NCI-H1417 (cell line): Measurements from ENCODE around the gene HDGF.

Experiments
- DNase-seq, 3 experiments: peaks; one replicate each; lab custom pipeline; 2025; lab: John Stamatoyannopoulos, UW

Gene HDGF

GRCh38 chr1:156751451-156751756 lies at the start of gene HDGF:
HDGF (minus strand) TSS chr1:156751675; CDS start chr1:156751429, 246 bp downstream.
- DNase-seq, result no peak

- DNase-seq, result peak; percentile 19 to 74 (median 72)
These were observed 45.9 kb upstream of the HDGF start for GRCh38 chr1:156797212-156797871.

DNA sequence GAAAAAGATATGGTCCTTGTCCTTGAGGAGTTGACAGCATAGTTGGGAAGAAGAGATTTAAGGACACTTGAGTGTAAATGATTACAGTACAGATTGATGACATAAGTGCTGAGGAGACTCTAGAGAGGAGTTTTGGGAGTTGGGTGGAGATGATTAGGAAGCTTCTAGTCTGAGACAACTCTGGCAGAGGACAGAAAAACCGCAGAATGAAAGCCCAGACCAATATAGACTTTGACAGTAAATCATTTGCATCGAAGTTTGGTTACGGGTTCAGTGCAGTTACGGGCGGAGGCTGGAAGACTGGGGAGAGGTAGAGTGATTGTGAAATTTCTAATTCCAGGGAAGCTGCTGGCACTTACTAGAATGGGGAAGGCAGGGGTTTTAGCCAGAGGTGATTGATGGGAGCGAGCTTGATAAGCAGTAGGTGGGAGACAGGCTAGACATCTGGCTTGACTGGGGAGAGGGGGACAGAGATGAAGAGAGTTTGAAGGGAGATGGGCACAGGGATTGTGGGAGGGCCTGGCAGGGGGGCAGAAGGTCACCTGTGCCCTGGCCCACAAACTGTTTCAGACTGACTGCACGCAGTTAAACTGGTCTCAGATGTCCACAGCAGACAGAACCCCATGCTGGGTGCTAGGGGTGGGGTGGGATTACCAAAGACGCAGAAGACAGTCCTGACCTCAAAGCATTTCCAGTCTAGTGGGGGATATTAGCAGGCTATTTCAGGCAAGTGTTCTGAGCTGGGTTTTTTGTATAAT lies 45.0 kb upstream of the HDGF start:
- DNase-seq, result peak in 1 of 3 experiments; percentile 54

GRCh38 chr1:156795787-156796186 lies 44.3 kb upstream of the HDGF start:
- peak in 1 of 3 experiments; percentile 39 for DNase-seq

DNA sequence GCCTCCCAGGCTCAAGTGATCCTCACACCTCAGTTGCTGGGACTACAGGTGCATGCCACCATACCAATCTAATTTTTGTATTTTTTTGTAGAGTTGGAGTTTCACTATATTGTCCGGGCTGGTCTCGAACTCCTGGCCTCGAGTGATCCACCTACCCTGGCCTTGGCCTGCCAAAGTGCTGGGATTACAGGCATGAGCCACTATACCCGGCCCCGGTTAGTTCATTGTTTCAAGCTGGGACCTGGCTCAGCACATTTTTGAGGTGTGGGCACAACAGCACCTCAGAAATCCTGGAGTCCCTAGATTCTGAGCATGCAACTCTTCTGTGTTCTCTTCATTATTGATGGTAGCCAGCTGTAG lies 43.9 kb upstream of the HDGF start:
- DNase-seq, result no peak

GRCh38 chr1:156794506-156795373 lies 43.3 kb upstream of the HDGF start:
- no peak for DNase-seq

DNA sequence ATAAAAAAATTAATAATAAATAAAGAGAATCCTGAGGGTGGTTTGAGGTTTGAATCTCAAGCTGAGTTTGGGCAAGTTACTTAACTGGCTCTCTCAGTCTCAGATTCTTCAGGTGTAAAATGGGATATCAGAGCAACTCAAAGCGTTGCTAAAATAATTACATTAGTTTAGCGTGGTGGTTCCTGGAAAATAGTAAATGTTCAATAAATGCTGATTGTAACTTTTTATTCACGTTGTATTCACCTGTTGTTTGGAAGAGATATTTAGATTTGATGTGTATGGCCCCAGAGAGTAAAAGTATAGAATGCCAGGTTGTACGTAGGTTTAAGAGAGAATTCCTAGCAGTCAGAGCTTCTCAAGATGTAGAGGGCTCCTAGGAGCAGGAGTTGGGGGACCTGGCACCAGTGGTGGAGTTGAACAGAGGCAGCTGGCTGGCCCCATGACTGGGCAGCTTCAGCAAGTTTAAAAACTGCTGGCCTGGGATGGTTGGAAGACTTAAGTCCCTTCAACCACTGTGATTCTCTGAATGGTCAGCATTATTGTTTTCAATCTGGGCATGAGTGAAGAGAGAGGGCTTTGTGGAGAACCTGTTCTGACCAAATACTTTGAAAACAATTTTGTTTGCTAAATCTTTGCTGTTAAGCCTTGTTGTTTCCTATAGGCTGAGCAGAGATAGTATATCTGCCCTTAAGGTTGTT lies 38.3 kb upstream of the HDGF start:
- DNase-seq, result no peak

- no peak for DNase-seq
These were observed 36.7 kb upstream of the HDGF start for GRCh38 chr1:156788136-156788535.

DNA sequence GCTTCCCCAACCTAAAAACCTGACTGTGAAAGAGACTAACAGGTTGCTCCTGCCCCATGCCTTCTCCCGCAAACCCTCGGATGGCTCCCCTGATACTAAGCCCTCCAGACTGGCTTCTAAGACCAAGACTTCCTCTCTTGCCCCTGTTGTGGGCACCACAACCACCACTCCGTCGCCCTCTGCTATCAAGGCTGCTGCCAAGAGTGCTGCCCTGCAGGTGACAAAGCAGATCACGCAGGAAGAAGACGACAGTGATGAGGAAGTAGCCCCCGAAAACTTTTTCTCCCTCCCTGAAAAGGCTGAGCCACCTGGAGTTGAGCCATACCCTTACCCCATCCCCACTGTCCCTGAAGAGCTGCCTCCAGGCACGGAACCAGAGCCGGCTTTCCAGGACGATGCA lies 35.2 kb upstream of the HDGF start:
- DNase-seq, result no peak

GRCh38 chr1:156785458-156785857 lies 34.0 kb upstream of the HDGF start:
- no peak for DNase-seq

DNA sequence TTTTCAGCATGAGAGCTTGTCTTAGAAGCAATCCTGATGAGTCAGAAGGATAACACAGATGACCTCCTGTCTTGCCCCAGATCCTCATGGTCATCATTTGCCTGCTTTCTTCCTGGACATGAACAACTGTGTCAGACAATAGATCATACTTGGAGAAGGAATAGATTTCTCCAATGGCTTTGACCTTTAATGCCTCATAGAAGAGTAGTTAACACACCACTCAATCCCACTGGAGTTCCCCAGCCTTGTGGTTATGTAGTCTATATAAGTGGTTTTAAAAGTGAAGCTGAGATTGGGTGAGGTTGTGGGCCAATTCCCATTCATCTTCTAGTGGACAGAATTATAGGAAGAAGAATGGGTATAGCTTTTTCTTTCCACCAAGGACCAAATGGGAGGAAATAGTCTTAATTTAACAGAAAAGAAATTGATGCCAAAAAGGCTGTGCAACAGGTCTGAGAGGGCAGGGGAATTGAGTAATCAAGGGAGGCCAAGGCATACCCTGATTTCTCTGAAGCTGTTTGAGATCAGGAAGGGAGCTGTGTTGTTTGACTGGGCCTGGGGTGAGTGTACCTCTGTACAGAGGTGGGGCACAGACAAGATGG lies 30.2 kb upstream of the HDGF start:
- no peak for DNase-seq

DNA sequence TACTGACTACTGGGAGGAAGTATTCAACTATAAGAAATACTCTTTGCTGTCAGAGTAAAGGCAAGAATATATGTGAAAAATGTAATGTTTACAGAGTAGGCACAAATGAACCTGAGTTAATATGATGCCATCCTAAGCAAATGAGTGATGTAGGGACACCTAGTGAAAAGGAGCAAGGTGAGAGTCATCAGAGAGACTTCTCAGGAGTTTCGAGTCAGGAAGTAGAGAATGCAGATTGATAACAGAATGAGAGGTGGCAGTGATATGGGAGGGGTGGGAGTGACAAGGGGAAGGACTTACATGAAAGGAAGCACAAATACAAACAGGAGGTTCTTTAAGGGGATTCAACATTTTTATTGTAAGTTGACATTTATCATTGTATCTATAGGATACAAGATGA lies 26.1 kb upstream of the HDGF start:
- DNase-seq, result no peak

DNA sequence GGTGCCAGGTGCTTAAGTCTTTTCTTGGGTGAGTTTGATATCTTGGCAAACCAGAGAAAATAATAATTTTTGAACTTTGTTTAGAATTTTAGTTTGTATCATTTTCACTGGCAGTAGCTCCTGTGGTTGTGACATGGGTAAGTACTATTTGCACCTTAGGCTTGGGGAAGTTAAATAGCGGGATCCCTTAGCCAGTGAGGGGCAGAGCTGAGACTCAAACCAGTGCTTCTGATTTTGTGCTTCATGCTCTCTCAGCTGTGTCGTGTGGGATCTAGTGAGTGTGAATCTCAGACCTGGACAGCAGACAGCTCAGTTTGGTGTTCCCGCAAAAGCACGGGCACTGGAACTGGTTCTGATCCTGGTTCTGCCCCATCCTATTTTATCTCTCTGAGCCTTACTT lies 25.5 kb upstream of the HDGF start:
- no peak for DNase-seq

DNA sequence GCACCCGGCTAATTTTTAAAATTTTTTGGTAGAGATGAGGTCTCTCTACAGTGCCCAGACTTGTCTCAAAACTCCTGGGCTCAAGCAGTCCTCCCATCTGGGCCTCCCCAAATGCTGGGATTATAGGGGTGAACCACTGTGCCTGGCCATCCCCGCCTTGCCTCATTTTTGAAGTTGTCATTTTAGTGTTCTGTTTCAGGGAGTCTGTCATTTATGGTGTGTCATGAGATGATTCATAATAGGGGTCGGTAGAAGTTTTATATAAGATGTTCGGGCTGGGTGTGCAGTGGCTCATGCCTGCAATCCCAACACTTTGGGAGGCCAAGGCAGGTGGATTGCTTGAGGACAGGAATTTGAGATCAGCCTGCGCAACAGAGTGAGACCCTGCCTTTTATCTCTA lies 24.3 kb upstream of the HDGF start:
- DNase-seq, result no peak

DNA sequence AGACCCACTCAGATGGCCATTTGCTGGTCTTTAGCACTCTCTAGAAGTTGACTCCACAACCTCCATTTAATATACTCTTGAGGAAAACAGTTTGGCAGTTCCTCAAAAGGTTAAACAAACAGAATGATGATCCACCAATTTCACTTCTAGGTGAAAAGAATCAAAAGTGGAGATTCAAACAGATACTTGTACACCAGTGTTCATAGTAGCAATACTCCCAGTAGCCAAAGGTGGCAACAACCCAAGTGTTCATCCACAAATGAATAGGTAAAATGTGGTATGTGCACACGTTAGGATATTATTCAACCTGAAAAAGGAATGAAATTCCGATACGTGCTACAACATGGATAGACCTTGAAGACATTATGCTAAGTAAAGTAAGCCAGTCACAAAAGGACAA lies 22.1 kb upstream of the HDGF start:
- no peak for DNase-seq

DNA sequence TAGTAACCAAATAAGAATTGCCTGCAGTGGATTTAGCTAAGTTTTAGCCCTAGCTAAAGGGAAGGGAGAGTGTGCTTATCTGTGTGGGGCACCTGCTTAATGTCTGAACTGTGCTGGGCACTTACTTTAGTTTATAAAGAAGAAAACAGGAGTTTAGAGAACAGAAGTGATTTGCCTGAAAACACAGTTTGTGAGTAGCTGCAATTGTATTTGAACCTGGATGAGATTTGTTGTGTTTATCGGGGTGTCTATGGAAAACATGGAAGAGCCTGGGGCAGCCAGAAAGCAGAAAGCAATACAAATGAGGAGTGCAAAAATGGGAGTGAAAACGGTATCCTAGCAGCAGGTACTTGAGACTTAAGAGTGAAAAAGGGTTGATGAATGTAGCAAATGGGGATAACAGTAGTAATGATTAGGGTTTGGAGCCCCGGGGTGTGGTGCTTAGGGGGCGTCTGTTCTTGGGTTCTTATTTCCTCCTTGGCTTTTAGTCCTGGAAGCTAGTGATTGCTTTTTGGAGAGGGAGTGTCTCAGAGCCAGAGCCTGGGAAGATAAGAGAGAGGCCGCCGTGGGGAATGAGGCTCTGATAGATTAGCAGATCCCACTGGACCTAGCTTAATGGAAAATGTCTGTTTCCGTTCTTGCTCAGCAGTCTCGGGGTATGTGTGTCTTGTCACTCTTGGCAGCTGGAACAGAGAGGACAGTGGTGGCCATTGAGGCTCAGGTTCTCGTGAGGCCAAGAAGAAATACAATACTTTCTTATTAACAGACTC lies 21.4 kb upstream of the HDGF start:
- no peak for DNase-seq

GRCh38 chr1:156772222-156772621 lies 20.7 kb upstream of the HDGF start:
- DNase-seq, result no peak

GRCh38 chr1:156768610-156769295 lies 17.3 kb upstream of the HDGF start:
- DNase-seq, result no peak

- DNase-seq, result peak; percentile 64 to 81 (median 79)
These were observed 16.6 kb upstream of the HDGF start for GRCh38 chr1:156767879-156768604.
